Hindlimb muscle (tissue), 1 donor: ENCODE measurements around the gene PRICKLE1. TPM values are rescaled to one million over a fixed set of nuclear protein-coding genes. Genes with fewer than 3 reads are reported as not detected.
A peak's percentile ranks its signal among the peaks of the same experiment; 100 is the strongest.

Source experiments
- DNase-seq: peaks from one replicate; pipeline ENCODE4 v3.0.0-alpha.2; 2013
- polyA plus RNA-seq: library from polyadenylated mRNA; unstranded; fragments of 120-200 nt; gene quantifications from one replicate; pipeline ENCODE4 v1.2.1, GENCODE V29; 2013; ENCODE audit not compliant: insufficient read length

Gene PRICKLE1
- polyA plus RNA-seq, 1 donor = 29.3 TPM

GRCh38 chr12:42486407-42486806 is 103.1 kb downstream of the PRICKLE1 start:
- DNase-seq = no peak

- no peak for DNase-seq
These were observed 103.7 kb downstream of the PRICKLE1 start for GRCh38 chr12:42485823-42486222.

- DNase-seq = no peak
These were observed 104.5 kb downstream of the PRICKLE1 start for GRCh38 chr12:42484996-42485395.

DNA sequence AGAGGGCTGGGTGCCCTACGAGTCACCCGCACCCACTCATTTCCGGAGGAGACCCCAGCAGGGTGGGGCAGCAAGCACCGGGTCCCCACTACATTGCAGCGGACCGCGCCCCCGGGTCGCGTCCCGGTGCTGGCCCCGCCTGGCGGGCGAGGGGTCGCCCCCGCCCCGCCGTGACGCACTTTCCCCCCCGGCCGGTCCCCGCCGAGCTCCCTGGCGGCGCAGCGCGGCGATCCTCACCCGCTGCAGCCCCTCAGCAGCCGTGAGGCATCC is 106.1 kb downstream of the PRICKLE1 start:
- DNase-seq = peak; percentile 70

- peak; percentile 91 for DNase-seq
These were observed 106.6 kb downstream of the PRICKLE1 start for GRCh38 chr12:42482748-42483520.

- peak; percentile 77 for DNase-seq
These were observed 107.4 kb downstream of the PRICKLE1 start for GRCh38 chr12:42482041-42482747.

DNA sequence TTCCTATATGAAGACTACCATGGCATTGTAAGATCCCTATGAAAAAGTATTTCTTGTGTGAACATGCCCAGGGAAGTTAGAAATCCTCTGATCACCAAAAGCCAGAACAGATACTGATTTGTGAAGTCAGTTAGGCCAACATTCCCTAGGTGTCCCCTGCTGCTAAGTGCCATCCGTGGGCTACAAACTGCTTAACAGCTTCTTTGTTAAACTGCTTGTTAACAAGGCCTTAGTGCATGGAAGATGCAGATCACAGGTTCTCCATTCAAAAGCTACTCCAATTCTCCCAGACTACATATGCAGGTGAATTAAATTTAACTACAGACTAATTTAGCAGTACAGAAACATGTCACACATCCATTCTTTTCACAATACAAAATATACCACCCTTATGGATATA is 108.2 kb downstream of the PRICKLE1 start:
- DNase-seq = no peak

- no peak for DNase-seq
These were observed 111.6 kb downstream of the PRICKLE1 start for GRCh38 chr12:42477941-42478340.

- no peak for DNase-seq
These were observed 114.4 kb downstream of the PRICKLE1 start for GRCh38 chr12:42475106-42475505.

GRCh38 chr12:42474391-42474790 is 115.2 kb downstream of the PRICKLE1 start:
- DNase-seq = no peak

- no peak for DNase-seq
These were observed 116.0 kb downstream of the PRICKLE1 start for GRCh38 chr12:42473561-42473960.

- no peak for DNase-seq
These were observed 116.4 kb downstream of the PRICKLE1 start for GRCh38 chr12:42473130-42473529.

DNA sequence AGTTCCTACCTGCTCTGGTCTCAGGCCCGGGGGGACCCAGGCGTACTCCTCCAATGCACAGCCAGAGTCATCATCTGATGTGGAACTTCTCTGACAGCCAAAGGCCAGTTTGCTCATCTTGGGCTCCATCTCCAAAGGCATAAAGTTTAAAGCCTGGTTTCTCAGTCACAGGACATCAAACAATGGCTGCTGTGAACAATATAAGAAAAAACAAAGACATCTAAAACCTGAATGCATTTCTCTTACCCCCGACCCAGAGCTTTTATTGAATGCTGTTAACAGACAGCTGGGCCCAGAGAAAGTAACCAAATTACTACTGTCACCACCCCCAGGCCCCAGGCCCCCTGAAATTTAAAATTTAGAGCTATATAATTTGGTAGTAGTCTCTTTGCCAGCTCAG is 117.2 kb downstream of the PRICKLE1 start:
- no peak for DNase-seq

GRCh38 chr12:42469355-42470175 is 120.0 kb downstream of the PRICKLE1 start:
- DNase-seq = no peak

GRCh38 chr12:42468921-42469320 is 120.6 kb downstream of the PRICKLE1 start:
- DNase-seq = no peak

- DNase-seq = no peak
These were observed 121.2 kb downstream of the PRICKLE1 start for GRCh38 chr12:42468341-42468821.

DNA sequence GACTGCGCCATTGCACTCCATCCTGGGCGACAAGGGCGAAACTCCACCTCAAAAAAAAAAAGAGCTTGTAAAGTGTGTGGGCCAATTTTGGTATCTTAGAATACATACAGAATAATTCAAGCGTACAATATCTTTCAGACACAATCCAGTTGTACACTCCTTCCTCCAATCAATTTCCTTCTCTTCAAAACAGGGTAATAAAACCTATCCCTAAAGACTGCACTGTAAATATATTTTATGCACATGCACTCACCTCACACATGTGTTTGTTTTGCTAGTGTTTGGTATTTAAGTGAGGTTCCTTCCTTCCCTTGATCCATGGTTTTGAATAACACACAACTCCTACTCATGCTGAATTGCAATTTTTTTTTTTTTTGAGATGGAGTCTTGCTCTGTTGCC is 125.9 kb downstream of the PRICKLE1 start:
- no peak for DNase-seq

DNA sequence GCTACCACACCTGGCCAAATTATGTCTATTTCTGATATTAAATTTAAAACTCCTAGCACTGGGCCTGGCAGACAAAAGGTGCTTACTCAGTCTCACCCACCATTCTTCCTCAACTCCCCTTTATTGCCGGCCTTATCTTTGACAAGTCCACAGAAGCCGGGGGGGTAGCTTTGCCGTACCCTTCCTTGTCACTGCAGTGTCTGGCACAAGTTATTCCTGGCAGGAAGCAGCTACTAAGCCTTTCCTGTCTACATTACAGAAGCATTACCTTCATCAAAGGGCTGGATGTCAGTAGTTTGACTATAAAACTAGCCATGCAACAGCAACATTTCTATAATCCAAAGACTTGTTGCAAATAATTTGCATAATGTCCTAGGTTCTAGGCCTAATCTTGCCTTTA is 127.1 kb downstream of the PRICKLE1 start:
- no peak for DNase-seq

DNA sequence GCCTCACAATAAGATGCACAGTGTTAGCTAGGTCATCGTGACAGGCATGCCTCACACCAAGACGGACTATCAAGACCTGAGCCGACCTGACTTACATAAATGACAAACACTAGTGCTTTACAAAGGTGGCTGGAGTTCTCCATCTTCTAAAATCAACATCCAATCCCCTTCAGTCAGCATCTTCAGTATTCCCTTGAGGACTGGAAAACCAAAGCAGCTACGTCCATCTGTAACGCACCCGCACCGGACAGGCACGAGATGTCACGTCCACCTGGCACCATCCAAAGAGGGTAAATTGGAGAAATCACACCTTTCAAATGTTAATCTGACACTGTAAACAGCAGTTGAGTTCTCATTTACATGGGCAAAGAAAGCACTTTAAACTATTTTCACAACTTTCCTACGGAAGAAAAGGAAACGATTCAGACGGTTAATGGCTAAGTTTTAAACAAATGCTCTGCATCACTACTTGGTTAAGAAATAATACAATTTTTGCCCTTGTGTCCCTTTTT is 130.2 kb downstream of the PRICKLE1 start:
- DNase-seq = no peak

DNA sequence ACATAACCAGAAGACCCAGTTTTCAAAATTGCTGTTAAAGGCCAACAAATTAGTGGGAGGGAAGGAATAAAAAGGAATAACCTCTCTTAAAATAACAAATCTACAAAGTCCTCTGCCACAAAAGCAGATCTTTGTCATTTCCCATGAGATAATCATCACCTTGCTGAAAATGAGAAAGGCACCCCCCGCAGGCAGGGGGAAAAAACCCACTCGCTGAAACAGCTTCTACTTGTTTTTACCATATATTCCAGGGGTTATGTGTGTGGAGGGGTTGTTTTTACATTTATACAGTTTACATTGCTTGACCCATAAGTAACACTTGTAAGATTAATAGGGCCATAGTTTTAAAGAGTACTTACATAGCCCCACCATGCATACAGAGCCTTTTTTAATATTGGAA is 131.0 kb downstream of the PRICKLE1 start:
- no peak for DNase-seq

GRCh38 chr12:42450248-42450647 is 139.3 kb downstream of the PRICKLE1 start:
- DNase-seq = no peak

GRCh38 chr12:42448841-42449240 is 140.7 kb downstream of the PRICKLE1 start:
- no peak for DNase-seq

GRCh38 chr12:42447371-42447786 is 142.2 kb downstream of the PRICKLE1 start:
- no peak for DNase-seq
